Gastroesophageal sphincter (tissue), 4 donors: ENCODE data around the gene EXD3. TPM values are rescaled to one million over a fixed set of nuclear protein-coding genes. Genes with fewer than 3 reads are reported as not detected.
"Not testable (repeated sequence)": the region's sequence is repeated elsewhere in the genome, so short reads cannot be mapped to it uniquely, and the experiment has no call there.

Source experiments
- ATAC-seq: fragments of 150-250 bp; one replicate; pipeline ENCODE4 v1.9.1; 2016; ENCODE audit warnings: mild to moderate bottlenecking, moderate library complexity
- H3K27ac ChIP-seq, 4 donors: fragments of 200-600 bp; sonication (generic) in 3 of 4; 1 replicate in 3 of 4; 2 replicates in 1 of 4; pipeline ENCODE4 v1.5.1; 2016 to 2019
- H3K27me3 ChIP-seq: fragments of 200-600 bp; sonication (generic); one replicate; pipeline ENCODE4 v1.5.1; 2019
- H3K36me3 ChIP-seq, 2 donors: fragments of 200-600 bp; sonication (generic); one replicate each; pipeline ENCODE4 v1.5.1; 2019; ENCODE audit warnings: control low read depth in 1 of 2
- H3K4me1 ChIP-seq, 3 donors: fragments of 200-600 bp; sonication (generic); 1 replicate in 2 of 3; 2 replicates in 1 of 3; pipeline ENCODE4 v1.5.1; 2016 to 2019; ENCODE audit warnings: control low read depth in 2 of 3
- H3K4me3 ChIP-seq, 2 donors: fragments of 200-600 bp; sonication (generic); one replicate each; pipeline ENCODE4 v1.5.1; 2019; ENCODE audit warnings: mild to moderate bottlenecking in 1 of 2, moderate library complexity in 1 of 2
- H3K9me3 ChIP-seq, 3 donors: fragments of 200-600 bp; sonication (generic); one replicate each; pipeline ENCODE4 v1.5.1; 2017 to 2019; ENCODE audit warnings: control low read depth in 2 of 3
- EP300 ChIP-seq: sonication (generic); formaldehyde crosslinking; IDR thresholded peaks from one replicate; pipeline ENCODE4 v1.6.1; 2017; ENCODE audit warnings: antibody characterized with exemption, mild to moderate bottlenecking
- POLR2A ChIP-seq, 2 donors: fragments of 450-650 bp; IDR thresholded peaks; one replicate each; pipeline ENCODE4 v1.6.1; 2017; ENCODE audit warnings: antibody characterized with exemption in 2 of 2, mild to moderate bottlenecking in 2 of 2, moderate library complexity in 1 of 2
- POLR2AphosphoS5 ChIP-seq: sonication (generic); formaldehyde crosslinking; IDR thresholded peaks from one replicate; pipeline ENCODE4 v1.6.1; 2017; ENCODE audit warnings: antibody characterized with exemption
- WGBS, 2 donors: methylation state at CpG; one replicate each; pipeline ENCODE4 v1.1.5; 2018; ENCODE audit warnings: low coverage in 1 of 2; 5-methylcytosine and 5-hydroxymethylcytosine counted together
- total RNA-seq, 4 donors: library from RNA; depleted of rRNA; stranded (reverse); fragments of >200 nt; gene quantifications; one replicate each; pipeline ENCODE4 v1.1.0, GENCODE V29; 2016
- TF ChIP-seq, protein P1 (sequence below), 4 experiments: fragments of 200-600 bp in 2 of 4; fragments of 450-650 bp in 2 of 4; sonication (generic) in 1 of 4; IDR thresholded peaks; one replicate each; pipeline ENCODE4 v1.5.1; 2017 to 2019; ENCODE audit warnings: antibody characterized with exemption in 4 of 4, mild to moderate bottlenecking in 2 of 4, moderate library complexity in 2 of 4

The EXD3 gene
- total RNA-seq, 4 donors from 2014 or later, result 3.7 to 29.7 (median 10.9) TPM

DNA sequence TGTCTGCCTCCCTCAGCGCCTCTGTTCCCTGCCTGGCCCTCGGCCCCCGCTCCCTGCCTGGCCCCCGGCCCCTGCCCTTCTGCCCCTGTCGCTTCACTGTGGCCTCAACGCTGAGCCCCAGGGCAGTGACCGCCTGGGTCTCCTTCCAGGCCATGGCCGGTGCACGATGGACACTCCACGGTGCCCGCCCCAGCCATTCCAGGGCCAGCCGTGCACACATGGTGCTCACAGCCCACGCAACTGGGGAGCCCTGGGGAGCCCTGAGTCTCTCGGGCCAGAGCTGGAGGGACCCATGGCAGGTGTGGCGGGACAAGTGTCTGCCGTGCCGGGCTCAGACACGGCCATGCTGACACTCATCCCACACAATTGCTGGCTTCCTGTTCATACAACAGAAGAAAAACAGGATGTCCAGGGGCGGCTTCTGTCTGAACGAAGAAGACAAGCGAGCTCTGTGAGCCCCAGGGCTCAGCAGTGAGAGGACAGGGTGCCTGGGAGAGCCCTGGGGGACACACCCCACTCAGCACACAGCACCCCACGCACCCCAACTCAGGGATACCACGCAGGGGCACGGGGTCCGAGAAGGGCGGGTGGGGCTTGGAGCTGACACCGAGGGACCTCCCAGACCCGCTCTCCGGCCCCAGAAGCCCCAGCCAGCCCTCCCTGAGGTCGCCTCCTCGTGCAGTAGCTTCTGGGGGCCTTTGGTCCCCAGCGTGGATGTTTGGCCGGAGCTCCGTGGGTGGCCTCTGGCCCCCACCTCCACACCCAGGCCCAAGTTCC, 35.7 kb downstream of the EXD3 start:
- Histone ChIP-seq H3K4me3 (no peak overlapping the region), H3K27me3 (no peaks in the 10 kb centered on the region), H3K9me3 (no peaks in the 10 kb centered on the region), H3K4me1 (peaks cover 0 to 13% (median 0%) of the 10 kb centered on the region in 3 donors), H3K27ac (peak overlapping the region in 3 of 4 donors; percentile 22 to 50 (median 48)), H3K36me3 (peaks cover 0 to 48% of the 10 kb centered on the region in 2 donors)
- 67% methylated on average over 3 of the region's 34 CpGs; no CpG with 5 or more reads in 1 of the 2 donors for WGBS, 2 donors
- ATAC-seq, result no peak
- TF ChIP-seq, protein P1, sequence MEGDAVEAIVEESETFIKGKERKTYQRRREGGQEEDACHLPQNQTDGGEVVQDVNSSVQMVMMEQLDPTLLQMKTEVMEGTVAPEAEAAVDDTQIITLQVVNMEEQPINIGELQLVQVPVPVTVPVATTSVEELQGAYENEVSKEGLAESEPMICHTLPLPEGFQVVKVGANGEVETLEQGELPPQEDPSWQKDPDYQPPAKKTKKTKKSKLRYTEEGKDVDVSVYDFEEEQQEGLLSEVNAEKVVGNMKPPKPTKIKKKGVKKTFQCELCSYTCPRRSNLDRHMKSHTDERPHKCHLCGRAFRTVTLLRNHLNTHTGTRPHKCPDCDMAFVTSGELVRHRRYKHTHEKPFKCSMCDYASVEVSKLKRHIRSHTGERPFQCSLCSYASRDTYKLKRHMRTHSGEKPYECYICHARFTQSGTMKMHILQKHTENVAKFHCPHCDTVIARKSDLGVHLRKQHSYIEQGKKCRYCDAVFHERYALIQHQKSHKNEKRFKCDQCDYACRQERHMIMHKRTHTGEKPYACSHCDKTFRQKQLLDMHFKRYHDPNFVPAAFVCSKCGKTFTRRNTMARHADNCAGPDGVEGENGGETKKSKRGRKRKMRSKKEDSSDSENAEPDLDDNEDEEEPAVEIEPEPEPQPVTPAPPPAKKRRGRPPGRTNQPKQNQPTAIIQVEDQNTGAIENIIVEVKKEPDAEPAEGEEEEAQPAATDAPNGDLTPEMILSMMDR (IDR thresholded peaks at IDR 0.05), result no peak
- TF ChIP-seq POLR2A (IDR thresholded peaks at IDR 0.05) (no peak), POLR2AphosphoS5 (no peak), EP300 (no peak)

GRCh38 chr9:137386507-137387113, 36.4 kb downstream of the EXD3 start:
- ATAC-seq, H3K9me3 ChIP-seq, H3K27me3 ChIP-seq, H3K4me3 ChIP-seq: not testable (repeated sequence)
- WGBS, 2 donors, result 89 to 90% methylated on average over 5 to 6 of the region's 12 CpGs
- H3K4me1 ChIP-seq, result peaks cover 0 to 13% (median 0%) of the 10 kb centered on the region in 3 donors
- peak overlapping the region in 2 of 4 donors; percentile 48 to 50 for H3K27ac ChIP-seq
- peaks cover 0 to 41% of the 10 kb centered on the region in 2 donors for H3K36me3 ChIP-seq

DNA sequence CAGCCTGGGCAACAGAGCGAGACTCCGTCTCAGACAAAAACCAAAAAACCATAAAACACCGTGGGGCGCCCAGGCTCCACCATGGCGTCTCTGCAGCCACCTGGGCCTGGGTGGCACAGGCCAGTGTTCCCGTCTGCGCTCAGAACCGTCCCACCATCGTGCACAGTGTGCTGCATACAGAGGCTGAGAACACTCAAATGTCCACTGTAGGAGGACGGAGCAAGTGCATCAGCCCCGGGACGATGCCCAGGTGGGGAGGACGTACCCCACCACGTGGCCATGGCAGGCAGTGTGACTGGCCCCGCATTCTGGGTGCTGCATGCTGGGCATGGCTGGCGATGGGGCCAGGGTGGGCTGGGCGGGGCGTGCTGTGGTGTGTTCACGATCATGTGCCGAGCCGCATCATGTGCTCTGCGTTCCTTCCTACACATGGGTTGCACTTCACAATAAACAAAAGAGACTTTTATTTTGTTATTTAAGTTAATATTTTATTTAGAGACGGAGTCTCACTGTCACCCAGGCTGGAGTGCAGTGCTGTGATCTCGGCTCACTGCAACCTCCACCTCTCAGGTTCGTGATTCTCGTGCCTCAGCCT, 37.8 kb downstream of the EXD3 start:
- Histone ChIP-seq H3K4me3 (no peak overlapping the region), H3K27me3 (no peaks in the 10 kb centered on the region), H3K27ac (no peak overlapping the region), H3K9me3 (no peaks in the 10 kb centered on the region), H3K4me1 (peaks cover 0 to 13% (median 0%) of the 10 kb centered on the region in 3 donors), H3K36me3 (peaks cover 0 to 38% of the 10 kb centered on the region in 2 donors)
- WGBS, 2 donors, result 93 to 96% methylated on average over 5 to 9 of the region's 26 CpGs
- no peak for TF ChIP-seq POLR2A (IDR thresholded peaks at IDR 0.05)
- TF ChIP-seq POLR2AphosphoS5, result no peak
- TF ChIP-seq EP300, result no peak
- TF ChIP-seq, protein P1 (IDR thresholded peaks at IDR 0.05), result no peak
- no peak for ATAC-seq

- WGBS, 2 donors, result 67 to 81% methylated on average over 10 to 22 of the region's 39 CpGs
- ATAC-seq, result no peak
- H3K27me3 ChIP-seq, result no peaks in the 10 kb centered on the region
- H3K27ac ChIP-seq, result no peak overlapping the region
- no peak for TF ChIP-seq POLR2AphosphoS5
- no peak for TF ChIP-seq POLR2A (IDR thresholded peaks at IDR 0.05)
- TF ChIP-seq EP300, result no peak
- TF ChIP-seq, protein P1 (IDR thresholded peaks at IDR 0.05), result no peak
- no peaks in the 10 kb centered on the region for H3K9me3 ChIP-seq
- peaks cover 0 to 13% (median 0%) of the 10 kb centered on the region in 3 donors for H3K4me1 ChIP-seq
- H3K36me3 ChIP-seq, result peaks cover 0 to 37% of the 10 kb centered on the region in 2 donors
- no peak overlapping the region for H3K4me3 ChIP-seq
Observed at GRCh38 chr9:137383784-137384756, 38.9 kb downstream of the EXD3 start.
